Sigmoid colon (tissue), 4 donors: Measurements from ENCODE around the gene HCN3.

Experiments used
- EP300 ChIP-seq, 4 donors: sonication (generic); formaldehyde crosslinking; IDR thresholded peaks; one replicate each; pipeline ENCODE4 v1.6.1; 2017; ENCODE audit warnings: antibody characterized with exemption in 4 of 4
- POLR2A ChIP-seq, 2 donors: fragments of 450-650 bp; IDR thresholded peaks; one replicate each; pipeline ENCODE4 v1.6.1; 2016; ENCODE audit warnings: antibody characterized with exemption in 2 of 2, mild to moderate bottlenecking in 2 of 2, moderate library complexity in 2 of 2
- POLR2AphosphoS5 ChIP-seq, 4 donors: sonication (generic); formaldehyde crosslinking; IDR thresholded peaks; one replicate each; pipeline ENCODE4 v1.6.1; 2017; ENCODE audit warnings: antibody characterized with exemption in 4 of 4
- TF ChIP-seq, protein P1 (sequence below), 4 experiments: fragments of 450-650 bp in 3 of 4; fragments of 200-600 bp in 1 of 4; IDR thresholded peaks; one replicate each; pipeline ENCODE4 v1.5.1; 2016 to 2019; ENCODE audit warnings: antibody characterized with exemption in 4 of 4, mild to moderate bottlenecking in 3 of 4, moderate library complexity in 2 of 4

- TF ChIP-seq POLR2AphosphoS5 (IDR thresholded peaks at IDR 0.05), result no peak
- TF ChIP-seq, protein P1, sequence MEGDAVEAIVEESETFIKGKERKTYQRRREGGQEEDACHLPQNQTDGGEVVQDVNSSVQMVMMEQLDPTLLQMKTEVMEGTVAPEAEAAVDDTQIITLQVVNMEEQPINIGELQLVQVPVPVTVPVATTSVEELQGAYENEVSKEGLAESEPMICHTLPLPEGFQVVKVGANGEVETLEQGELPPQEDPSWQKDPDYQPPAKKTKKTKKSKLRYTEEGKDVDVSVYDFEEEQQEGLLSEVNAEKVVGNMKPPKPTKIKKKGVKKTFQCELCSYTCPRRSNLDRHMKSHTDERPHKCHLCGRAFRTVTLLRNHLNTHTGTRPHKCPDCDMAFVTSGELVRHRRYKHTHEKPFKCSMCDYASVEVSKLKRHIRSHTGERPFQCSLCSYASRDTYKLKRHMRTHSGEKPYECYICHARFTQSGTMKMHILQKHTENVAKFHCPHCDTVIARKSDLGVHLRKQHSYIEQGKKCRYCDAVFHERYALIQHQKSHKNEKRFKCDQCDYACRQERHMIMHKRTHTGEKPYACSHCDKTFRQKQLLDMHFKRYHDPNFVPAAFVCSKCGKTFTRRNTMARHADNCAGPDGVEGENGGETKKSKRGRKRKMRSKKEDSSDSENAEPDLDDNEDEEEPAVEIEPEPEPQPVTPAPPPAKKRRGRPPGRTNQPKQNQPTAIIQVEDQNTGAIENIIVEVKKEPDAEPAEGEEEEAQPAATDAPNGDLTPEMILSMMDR (IDR thresholded peaks at IDR 0.05), result no peak
- no peak for TF ChIP-seq POLR2A (IDR thresholded peaks at IDR 0.05)
- TF ChIP-seq EP300 (IDR thresholded peaks at IDR 0.05), result no peak
Measured at GRCh38 chr1:155267373-155267772, 9.9 kb upstream of the HCN3 start.
